Posterior cingulate gyrus (tissue), 11 donors: ENCODE measurements around the gene SYT17.

ENCODE experiments used
- DNase-seq, 10 donors: peaks; one replicate each; pipeline versions ENCODE4 v3.0.0 to v3.0.0-alpha.2; 2020 to 2021; ENCODE audit warnings: mixed read lengths in 3 of 10
- intact Hi-C: fragments of 100-400 bp; cut with DNase I; formaldehyde crosslinking; loops from one replicate; pipeline ENCODE4 v1.15.1; 2023

SYT17 gene

DNA sequence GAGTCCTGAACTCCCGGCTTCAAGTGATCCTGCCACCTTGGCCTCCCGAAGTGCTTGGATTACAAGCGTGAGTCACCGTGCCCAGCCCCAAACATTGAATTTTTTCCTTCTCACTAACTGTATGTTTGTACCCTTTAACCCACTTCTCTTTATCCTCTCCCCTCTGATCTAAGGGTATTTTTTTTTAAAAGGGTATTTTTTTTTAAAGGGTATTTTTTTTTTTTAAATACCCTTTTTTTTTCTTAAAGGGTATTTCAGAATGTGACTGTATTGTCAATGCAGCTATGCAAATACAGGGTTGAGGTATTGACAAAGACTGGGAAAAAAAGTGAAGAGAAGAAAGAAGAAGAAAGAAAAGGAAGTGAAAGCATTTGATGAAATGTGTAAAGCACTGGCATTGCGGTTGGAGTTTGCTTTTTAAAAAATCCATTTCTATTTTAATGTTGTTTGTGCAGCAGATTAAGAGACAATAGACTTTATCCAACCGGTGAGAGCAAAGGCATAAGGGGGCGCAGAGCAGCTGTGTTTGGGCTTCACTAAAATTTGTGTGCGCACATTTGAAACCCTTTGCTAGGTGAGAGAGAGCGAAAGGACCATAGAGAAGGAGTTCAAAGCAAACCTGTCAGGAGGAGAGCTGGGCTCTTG is 42.4 kb downstream of the SYT17 start:
- DNase-seq: no peak
- intact Hi-C loops: no loop called here

DNA sequence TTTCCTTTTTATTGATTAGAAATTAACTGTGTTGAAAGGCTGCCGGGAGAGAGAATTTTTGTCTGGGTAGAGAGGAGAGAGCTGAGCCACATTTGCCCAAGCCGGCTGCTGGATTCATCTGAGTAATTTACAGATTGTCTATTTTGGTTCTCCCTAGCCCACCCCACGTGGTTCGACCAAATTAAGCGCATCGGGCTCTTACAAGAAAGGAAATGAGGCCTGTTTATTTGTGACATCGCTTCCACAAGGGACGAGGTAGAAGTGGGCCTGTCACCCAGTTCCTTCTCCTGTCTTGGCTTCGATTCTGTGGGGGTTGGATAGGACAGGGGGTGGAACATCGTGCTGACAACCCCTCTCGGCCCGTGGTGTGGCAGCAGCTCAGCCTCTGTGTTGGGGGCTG is 42.9 kb downstream of the SYT17 start:
- peak in 2 of 10 donors; percentile 17 to 82 for DNase-seq

DNA sequence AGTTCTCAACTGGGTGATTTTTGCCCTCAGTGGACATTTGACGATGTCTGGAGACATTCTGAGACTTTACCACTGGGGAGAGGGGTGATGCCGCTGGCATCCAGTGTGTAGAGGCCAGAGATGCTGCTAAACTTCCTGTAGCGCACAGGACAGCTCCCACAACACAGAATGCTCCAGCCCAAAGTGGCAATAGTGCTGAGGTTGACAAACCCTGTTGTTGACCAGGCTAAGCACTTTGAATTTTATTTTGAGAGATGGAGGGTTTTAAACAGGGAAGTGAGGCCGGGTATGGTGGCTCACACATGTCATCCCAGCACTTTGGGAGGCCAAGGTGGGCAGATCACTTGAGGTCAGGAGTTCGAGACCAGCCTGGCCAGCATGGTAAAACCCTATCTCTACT is 44.0 kb downstream of the SYT17 start:
- intact Hi-C loops: no loop called here
- no peak for DNase-seq

More for the DNA sequence above, 42.9 kb downstream of the SYT17 start:
- intact Hi-C loops: no loop called here

DNA sequence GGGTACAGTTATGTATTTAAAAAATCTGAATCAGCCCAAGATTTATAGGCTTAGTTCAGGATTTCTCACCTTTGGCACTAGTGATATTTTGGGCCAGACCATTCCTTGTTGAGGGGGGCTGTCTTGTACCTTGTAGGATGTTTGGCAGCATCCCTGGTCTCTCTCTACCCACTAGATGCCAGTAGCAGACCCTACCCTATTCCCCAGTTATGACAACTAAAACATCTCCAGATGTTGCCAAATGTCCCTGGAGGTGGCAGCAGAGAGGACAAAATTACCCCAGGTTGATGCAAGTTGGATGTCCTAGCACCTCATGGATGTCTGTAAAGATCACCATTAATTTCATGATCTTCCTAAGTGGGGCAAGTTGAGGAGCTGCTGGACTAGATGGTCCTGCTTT is 45.8 kb downstream of the SYT17 start:
- intact Hi-C loops: no loop called here
- no peak for DNase-seq

DNA sequence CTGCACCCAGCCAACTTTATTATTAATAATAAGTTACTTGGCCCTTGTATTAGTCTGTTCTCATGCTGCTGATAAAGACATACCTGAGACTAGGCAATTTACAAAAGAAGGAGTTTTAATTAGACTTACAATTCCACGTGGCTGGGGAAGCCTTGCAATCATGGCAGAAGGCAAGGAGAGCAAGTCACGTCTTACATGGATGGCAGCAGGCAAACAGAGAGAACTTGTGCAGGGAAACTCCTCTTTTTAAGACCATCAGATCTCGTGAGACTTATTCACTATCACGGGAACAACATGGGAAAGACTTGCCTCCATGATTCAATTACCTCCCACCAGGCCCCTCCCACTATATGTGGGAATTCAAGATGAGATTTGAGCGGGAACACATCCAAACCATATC is 47.7 kb downstream of the SYT17 start:
- no peak for DNase-seq

DNA sequence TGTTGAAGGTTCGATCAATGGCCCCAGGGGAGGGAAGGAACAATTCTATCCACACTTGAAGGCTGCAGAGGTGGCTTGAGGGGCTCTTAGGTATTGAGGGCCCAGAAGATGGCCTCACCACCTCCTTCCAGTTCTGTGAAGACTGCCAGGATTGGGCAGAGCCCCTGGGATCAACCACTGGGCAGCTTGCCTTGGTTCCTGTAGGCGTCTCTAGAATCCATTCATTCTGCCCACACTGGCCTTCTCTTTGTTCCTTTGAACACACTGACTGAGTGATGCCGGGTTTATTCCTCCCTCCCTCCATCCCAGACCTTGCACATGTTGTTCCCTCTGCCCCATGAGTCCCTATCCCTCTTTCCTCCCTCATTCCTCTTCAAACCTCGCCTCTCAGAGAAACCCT is 50.5 kb downstream of the SYT17 start:
- intact Hi-C loops: no loop called here
- DNase-seq: peak in 1 of 10 donors; percentile 67

More for the DNA sequence above, 47.7 kb downstream of the SYT17 start:
- intact Hi-C loops: no loop called here

DNA sequence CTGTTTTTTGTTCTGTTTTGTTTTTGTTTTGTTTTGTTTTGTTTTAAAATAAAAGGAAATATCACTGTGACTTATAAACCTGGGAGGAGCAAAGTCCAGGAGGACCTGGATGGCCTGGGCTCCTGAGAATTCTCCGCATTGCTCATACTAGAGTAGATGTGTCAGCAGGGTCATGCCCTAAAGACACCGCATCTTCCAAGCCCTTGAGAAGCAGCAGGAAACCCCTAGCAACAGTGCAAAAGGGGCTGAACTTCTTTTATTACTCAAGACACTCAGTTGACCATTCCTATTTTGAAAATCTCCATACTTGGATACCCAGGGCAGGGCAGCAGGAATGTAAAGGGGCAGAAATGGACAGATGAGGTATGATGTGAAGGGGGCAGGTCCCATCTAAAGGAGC is 51.8 kb downstream of the SYT17 start:
- DNase-seq: no peak
- intact Hi-C loops: no loop called here

DNA sequence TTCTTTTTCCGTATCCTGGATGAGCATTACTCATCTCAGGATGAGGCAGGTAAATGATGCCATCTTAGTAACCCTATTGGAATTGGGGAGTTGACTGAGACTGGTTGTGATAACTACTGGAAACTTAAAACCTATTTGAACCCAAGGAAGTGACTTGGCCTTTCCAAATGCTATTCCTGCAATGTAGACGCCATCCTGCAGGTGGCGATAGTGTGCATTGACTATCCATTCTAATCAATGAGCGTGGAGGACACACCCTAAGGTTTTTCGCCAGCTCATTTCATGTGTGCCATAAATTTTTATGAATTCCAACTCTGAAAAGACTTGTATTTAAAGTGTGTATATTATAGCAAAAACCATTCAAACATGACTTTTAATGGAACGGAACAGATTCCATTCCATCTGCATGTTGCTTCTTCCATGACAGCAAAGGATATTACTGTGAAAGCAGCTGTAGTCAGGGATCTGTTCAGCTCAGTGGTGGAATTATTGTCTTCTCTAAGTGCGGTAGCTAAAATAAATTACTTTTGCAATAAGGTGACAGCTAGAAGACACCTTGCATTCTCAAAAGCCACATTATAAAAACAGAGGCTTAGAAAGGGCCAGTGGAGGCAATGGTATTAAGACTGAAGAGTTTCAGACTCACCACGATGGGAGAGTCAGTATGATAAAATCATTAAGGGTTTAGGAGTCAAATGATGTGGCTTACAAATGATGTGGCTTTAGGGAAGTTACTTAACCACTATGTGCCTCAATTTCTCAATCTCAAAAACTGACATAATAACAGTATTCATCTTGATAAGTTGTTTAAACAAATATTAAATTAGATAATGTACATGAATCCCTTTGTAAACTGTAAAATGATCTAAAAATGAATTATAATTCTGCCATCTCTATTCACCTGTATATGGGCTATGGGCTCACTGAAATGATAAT is 55.5 kb downstream of the SYT17 start:
- no peak for DNase-seq
- intact Hi-C loops: no loop called here

DNA sequence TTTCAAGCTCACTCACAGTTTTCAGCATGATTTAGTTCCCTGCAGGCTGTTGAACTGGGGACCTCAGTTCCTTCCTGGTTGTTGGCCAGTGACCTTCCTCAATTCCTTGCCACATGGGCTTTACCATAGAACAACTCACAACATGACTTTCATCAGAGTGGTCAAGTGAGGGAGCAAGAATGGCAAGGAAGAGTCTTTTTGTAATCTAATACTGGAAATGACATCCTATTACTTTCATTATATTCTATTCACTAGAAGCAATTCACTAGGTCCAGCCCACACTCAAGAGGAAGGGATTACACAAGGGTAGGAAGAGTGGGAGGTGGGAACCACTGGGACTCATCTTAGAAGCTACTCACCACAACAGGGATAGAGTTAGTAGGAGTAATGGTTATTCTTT is 57.6 kb downstream of the SYT17 start:
- intact Hi-C loops: no loop called here
- DNase-seq: no peak

DNA sequence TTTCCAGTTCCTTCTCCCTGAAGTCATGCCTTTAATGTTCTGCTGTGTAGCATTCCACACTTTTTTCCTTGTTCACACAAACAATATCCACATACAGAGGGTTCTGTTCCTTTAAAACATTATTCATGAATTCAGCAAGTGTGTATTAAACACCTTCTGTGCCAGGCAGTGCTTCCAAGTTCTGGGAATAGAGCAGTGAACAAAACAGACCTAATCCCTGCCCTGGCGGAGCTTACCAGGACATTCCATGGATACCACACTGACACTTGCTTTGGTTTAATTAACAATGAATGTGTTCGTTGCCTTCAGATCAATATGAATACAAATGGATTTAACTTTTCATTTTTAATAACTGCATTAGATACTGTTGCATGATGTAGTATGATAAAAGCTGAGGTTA is 59.6 kb downstream of the SYT17 start:
- no peak for DNase-seq
- intact Hi-C loops: no loop called here

DNA sequence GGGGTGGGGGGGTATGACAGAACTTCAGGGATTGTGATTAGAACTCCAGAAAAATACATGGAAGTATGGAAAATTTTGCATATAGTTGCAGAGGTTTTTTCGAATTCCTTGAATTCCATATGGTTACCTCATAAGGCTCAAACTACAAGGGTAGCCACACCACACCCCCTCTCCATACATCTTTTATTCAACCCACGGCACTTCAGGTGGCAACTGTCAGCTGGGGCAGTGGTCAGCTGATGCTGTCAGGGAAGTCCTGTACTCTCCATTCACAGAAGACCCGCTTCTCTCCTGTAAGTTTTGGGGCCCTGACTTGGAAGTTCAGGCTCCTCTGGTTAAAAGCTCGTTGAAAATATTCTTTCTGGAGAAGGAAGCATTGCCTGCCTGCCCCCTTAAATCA is 60.0 kb downstream of the SYT17 start:
- no peak for DNase-seq
- intact Hi-C loops: no loop called here

DNA sequence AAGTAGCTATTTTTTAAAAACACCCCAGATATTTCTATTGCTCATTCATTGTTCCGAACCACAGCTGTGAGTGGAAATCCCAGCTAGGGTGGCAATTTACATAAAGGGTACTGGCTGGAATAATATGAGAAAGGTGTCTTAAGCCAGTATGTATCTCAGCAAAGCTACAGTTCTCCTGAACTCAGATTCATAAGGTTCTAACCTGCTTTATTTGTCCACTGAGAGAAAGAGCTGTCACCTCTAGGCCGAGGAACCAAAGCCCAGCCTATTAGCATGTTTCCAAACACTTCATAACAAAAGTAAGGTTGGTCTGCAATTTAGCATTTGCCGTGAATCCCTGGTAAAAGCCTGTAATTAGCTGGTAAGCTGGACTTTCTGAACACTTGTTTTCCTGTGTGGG is 60.5 kb downstream of the SYT17 start:
- DNase-seq: no peak
- intact Hi-C loops: no loop called here

DNA sequence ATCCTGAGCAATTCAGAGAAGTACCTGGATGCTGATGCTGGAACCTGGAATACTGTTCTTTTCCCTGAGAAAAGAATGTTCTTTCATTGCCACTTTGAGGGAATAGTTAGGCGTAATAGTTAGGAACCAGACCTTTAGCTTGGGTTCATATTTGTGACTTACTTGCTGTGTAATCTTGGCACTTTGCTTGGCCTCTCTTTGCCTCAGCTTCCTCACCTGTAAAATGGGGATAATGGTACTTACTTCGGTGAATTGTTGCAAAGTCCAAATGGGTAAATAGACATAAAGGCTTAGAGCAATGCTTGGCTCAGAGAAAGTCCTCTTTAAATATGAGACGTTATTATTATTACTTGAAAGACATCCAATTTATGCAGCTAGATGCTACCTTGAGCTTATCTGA is 62.5 kb downstream of the SYT17 start:
- intact Hi-C loops: no loop called here
- DNase-seq: no peak

DNA sequence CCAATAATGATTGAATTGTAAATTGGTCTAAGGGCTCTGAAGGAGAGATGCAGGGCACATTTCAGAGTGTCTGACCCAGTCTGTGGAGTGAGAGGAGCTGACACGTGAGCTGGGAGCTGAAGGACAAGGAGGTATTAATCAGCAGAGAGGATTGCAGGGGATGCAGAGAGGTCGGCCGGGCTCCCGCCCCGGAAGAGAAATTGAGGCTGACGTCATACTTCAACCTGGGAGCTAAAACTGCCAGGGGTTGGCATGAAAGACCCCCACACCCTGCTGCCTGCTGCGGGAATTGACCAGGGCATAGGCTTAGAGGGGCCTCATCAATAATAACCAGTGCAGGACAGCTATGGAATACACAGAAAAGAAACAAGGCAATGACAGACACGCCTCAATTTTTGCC is 63.8 kb downstream of the SYT17 start:
- no peak for DNase-seq
- intact Hi-C loops: no loop called here

DNA sequence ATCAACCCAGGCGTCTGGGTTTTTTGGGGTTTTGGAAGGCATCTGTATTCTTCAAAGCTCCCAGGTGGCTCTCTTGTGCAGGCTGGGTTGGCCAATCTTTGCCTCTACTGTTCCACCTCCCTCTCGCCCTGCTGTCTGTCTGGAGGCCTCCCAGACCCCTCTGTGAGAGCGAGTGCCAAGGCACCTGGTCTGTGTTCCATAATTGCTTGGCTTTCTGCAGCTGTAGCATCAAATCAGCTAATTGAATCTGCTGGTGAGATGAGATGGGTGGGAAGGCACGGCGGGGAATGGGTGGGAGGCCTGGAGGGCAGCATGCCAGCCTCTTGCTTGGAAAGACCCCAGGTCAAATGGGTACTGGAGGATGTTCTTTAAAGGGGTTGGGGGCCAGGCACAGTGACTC is 64.9 kb downstream of the SYT17 start:
- no peak for DNase-seq
- intact Hi-C loops: no loop called here

DNA sequence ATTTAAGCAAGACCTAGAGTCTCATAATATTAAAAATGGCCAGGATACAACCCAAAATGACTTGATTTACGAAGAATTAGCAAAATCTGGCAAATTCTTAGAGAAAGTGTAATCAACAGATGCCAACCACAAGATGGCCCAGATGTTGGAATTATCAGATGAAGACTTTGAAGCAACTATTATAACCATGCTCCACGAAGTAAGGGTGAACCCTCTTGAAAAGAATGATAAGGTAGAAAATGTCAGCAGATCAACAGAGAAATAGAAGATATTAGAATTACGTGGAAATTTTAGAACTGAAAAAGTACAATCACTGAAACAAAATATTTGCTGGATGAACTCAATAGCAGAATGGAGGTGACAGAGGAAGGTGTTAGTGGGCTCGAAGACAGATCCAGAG is 67.4 kb downstream of the SYT17 start:
- intact Hi-C loops: no loop called here
- no peak for DNase-seq

DNA sequence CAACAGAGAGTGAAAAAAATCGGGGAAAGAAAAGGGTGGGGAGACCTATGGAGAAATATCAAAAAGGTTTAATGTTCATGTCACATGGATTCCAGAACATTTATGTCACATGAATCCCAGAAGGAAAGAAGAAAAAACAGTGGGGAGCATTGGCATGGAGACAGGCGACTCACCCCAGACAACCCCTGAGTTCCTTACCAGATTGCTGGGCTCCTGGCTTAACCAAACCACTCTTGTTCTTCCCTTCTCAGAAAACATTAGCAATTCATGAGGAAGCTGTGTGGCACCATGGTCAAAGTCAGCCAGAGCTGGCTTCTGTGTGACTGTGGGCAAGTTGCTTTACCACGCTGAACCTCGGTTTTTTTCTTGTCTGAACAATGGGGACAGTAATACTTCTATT is 67.8 kb downstream of the SYT17 start:
- intact Hi-C loops: no loop called here
- DNase-seq: no peak

DNA sequence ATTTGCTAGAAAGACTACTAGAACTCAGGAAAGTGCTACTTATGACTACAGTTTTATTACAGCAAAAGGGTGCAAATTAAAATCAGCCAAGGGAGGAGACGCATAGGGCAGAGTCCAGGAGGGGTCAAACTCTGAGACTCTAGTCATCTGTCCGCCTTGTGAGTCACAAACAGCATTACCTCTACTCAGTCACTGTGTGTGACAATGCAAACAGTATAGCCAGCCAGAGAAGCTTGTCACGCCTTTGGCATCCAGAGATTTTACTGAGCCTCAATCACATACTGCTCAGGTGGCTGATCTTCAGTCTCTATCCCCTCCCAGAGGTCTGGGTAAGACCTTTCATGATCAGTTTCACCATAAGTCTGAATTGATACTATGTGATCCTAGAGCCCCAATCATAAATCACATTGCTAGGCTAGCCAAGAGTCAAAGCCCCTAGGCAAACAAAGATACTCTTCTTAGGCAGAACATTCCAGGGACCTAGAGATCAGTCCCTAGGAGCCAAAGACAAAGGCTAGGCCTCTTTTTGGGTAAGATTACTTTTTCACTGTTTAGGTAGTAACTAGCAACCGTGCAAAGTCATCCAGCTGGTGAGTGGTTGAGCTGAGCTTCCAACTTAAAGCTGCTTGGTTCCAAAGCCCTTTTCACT is 68.6 kb downstream of the SYT17 start:
- no peak for DNase-seq
- intact Hi-C loops: no loop called here

DNA sequence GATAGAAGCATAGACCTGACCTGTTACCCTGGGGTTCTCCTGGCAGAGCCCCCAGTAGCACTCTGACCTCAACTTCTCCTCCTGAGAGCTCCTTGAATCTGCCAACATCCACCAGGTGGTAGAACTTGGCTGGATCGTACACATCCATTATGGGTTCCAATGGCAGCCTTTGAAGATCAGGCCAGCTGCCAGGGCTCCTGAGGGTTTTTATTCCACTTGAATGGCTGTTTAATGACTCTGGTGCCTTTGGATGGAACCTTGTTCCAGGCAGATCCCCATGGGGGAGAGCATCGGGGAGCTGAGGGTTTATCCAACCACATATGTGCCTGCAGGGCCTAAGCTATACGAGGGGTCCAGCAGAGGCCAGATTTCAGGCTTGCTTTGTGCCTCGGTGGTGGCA is 70.4 kb downstream of the SYT17 start:
- intact Hi-C loops: no loop called here
- no peak for DNase-seq

DNA sequence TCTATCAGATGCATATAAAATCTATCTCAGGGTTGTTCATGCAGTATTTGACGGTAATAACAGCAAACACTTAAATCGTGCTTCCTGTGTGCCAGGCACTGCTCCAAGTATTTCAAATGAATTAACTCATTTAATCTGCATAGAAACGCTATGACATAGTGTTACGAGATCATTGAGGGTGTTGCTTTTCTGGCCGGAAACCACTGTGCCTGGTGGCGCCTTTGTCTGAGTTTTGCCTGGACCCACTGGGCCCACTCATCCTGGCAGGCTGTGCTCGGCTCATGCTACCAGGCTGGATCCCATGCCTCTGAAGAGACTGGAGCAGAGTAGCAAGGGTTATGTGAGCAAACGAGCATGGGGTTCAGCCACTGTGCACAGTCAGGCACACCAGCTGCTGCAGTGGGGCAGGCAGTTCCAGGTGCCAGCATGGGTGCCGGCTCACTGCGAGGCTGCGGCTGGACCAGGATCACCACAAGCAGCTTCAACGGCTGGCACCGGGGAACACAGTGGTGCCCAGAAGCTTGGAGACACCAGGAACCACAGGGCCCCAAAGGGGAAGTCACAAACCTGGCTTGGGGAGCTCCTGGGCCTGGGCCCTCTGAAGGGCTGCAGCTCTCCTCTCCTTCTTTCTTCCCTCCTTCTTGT is 71.6 kb downstream of the SYT17 start:
- intact Hi-C loops: loop anchor here (10.0 kb wide), 1 partner anchor 135 kb away; no protein-coding TSS in a partner anchor
- DNase-seq: no peak

DNA sequence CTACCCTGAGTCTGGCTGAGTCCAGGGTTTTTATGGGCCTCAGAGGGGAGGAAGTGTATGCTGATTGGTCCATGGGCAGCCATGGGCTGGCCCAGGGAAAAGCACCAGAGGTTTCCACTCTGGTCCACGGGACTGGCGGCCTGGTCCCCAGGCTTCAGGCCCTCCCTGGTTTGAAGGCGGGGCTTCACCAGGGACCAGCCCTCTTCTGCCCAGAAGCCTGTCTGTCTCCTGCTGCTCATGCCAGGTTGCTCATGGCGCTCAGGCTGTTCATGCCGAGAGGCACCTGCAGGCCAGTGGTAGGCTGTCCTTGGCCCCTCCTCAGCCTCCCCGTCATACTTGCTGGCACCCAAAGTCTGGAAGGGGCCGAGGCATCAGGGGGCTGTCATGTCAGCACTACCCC is 72.5 kb downstream of the SYT17 start:
- intact Hi-C loops: loop anchor here (10.0 kb wide), 1 partner anchor 134 kb away; no protein-coding TSS in a partner anchor
- DNase-seq: no peak
